GM20431 (cell line): ENCODE measurements around the gene GABPA.
"Not testable (repeated sequence)": the region's sequence is repeated elsewhere in the genome, so short reads cannot be mapped to it uniquely, and the experiment has no call there.

Source experiments
- in situ Hi-C: fragments of 300-500 bp; cut with MseI, MboI; formaldehyde crosslinking; loops from one replicate; pipeline ENCODE4 v1.15.0; 2020; ENCODE audit warnings: low sequenced_read_pairs; ENCODE audit not compliant: unreplicated experiment

The GABPA gene

GRCh38 chr21:25735646-25736597 lies 1.1 kb downstream of the GABPA start:
- in situ Hi-C loops = loop anchor here (25.0 kb wide), 1 partner anchor 324 kb away; no protein-coding TSS in a partner anchor

DNA sequence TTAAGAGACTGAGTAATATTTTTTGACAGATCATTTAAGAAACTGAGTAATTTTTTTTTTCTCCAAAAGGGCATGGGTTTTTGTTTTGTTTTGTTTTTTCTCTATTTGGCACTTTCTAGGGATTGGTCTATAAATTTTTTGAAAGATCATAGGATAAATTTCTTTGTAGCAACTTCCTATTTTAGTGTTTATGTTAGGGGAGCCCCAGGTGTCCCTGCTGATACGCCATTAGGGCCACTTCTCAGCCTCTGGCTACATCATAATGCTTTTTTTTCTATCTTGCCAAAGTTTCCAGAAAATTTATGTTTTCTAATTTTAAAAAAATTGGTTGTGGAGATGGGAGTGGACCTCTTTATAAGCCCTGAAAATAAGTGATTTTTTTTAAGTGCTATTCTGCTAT lies 2.6 kb downstream of the GABPA start:
- in situ Hi-C loops = loop anchor here (25.0 kb wide), 1 partner anchor 325 kb away; no protein-coding TSS in a partner anchor

- in situ Hi-C loops = loop anchor here (25.0 kb wide), 1 partner anchor 331 kb away; no protein-coding TSS in a partner anchor
These were observed 8.1 kb downstream of the GABPA start for GRCh38 chr21:25742900-25743299.

DNA sequence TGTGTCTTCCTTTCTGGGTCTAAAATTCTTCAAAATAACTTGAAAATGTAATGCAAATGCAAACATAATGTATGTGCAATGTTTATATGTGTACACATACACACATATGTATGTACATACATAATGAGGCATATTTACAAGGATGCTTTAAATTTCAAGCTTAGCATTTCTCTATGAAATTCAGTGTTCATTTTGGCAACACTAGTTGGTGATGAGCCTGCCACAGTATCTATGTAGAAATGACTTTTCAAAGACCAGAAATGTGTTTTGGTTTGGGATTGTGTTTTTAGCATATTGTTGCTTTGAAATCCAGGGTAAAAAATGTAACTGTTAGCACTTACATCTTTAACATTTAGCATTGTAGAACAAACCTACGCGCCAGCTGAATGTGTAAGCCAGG lies 10.1 kb downstream of the GABPA start:
- in situ Hi-C loops = loop anchor here (25.0 kb wide), 1 partner anchor 333 kb away; no protein-coding TSS in a partner anchor

DNA sequence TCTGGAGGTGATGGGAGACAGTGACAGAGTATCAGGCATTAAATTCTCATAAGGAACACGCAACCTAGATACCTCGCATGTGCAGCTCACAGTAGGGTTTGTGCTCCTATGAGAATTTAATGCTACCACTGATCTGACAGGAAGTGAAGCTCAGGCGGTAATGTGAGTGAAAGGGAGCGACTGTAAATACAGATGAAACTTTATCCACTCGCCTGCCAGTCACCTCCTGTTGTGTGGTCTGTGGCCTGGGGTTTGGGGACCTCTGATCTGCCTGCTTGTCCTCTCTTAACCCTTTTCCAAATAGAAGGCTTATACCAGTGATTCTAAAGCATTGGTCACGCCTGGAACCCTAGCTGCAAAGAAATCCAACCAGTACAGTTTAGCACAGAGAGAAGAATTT lies 15.3 kb downstream of the GABPA start:
- in situ Hi-C loops = no loop called here

- in situ Hi-C loops = no loop called here
These were observed 17.6 kb downstream of the GABPA start for GRCh38 chr21:25752416-25752815.

DNA sequence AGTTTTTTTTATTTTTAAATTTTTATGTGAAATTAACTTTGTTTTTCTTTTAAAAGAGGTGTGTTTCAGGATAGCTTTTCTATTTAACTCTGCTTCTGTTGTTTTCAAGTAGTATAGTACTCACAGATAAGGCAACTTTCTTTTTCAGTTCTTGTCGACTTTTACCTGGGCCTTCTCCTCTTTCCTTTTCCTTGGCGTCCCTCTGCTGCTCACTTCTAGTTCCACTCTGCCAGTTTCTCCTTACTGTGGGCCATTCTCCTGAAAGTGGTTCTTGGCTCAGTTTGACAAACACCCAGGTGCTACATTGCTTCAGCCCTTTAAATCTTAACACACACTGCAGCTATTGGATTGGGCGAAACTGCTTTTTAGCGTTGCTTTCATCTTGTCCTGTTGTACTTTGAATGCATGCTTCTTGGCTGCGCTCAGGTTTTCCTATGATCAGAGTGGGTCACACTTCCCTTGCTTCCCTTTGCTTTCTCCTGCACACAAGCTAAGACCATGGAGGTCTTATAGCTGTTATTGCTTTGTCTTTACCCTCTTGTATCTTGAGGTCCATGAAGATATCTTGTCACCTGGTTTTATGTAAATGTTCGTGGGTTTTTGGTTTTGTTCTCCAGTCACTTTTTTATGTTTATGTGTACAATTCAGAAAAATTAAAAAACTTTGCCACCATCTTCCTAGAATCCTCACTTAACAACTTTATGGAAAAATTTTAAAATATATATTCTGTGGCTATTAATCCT lies 21.6 kb downstream of the GABPA start:
- in situ Hi-C loops = no loop called here

DNA sequence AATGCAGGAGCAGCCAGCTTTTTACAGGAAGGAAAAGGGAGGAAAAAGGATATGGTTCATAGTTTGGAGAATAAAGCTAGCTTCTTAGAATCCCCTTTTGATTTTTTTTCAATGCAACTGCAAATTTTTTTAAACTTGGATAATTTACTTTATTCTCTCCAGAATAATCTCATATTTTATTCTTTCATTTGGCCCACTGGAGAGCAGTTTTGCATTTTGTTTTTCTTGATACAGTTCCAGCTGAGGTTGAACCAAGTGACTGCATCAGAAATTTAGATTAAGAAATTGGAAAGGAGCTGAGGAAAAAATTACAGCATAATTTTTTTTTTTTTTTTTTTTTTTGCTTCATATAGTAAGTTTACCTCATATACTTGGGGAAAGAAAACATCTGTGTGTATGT lies 22.8 kb downstream of the GABPA start:
- in situ Hi-C loops = no loop called here

- in situ Hi-C loops = no loop called here
These were observed 24.8 kb downstream of the GABPA start for GRCh38 chr21:25759573-25759972.

DNA sequence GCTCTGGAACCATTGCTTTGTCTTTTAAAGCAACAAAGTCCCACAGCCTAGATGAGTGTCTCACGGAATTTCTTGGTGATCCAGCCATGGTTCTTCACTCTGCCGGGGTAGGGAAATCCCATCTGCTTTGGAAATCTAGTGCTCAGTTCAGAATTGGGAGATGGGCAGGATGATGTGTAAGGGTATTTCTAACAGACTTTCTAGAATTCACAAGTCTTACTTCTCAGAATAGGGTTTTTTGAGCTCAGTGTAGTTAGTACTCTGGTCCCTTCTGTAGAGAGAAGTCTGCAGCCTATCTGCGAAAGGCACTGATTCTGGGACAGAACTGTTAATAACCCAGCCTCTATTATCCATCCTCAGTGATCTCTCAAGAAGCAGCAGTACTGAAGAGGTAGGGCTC lies 25.3 kb downstream of the GABPA start:
- in situ Hi-C loops = no loop called here

DNA sequence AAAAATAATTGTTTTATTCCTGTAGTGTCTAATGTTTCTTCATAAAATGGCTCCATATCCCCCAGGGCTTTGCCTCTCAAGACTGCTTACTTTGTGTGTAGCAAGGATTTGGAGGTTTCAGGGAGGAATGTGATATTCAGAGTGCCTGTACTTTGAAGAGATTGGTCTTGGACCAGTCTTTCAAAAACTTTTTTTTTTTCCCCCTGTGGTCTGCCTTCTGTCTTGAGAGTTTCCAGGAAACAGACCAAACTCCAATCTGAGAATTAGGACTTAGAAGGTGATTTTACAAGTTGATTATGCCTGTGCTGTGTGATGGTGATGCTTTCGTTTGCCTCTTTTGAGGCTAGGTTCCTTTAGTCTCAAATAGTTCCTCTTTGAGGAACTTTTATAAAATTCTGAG lies 25.9 kb downstream of the GABPA start:
- in situ Hi-C loops = no loop called here

DNA sequence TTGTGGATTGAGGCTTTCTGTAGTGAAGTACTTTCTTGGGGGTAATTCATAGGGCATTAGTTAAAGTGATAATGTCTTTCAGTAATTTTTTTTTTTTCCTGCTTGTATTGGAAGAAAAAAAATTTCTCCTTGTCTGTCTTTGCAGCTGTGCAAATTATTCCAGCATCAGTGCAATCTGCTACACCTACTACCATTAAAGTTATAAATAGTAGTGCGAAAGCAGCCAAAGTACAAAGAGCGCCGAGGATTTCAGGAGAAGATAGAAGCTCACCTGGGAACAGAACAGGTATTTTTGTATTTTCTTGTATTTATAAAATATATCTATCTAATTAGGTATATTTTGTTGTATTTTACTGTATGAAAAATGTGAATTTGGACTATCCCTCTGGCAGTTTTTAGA lies 29.3 kb downstream of the GABPA start:
- in situ Hi-C loops = no loop called here

DNA sequence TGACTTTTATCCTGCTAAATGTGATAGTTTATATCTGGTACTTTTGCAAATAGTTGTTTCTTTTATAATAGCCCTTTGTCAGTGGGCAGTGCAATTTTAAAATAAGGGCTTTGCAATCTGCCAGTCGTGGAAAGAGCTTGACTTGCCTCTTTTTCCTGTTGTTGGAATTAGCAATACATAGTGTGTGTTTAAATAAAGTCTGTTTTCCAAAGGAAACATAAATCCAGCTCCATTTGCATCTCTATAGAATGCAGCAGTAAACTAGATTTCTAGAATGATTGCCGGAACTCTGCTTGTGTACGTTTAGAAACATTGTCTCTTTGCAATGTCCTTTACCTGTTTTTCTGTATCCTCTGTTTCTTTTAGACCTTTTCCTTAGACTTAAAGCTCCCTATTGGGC lies 33.1 kb downstream of the GABPA start:
- in situ Hi-C loops = no loop called here

GRCh38 chr21:25772686-25773085 lies 37.9 kb downstream of the GABPA start:
- in situ Hi-C loops = no loop called here

DNA sequence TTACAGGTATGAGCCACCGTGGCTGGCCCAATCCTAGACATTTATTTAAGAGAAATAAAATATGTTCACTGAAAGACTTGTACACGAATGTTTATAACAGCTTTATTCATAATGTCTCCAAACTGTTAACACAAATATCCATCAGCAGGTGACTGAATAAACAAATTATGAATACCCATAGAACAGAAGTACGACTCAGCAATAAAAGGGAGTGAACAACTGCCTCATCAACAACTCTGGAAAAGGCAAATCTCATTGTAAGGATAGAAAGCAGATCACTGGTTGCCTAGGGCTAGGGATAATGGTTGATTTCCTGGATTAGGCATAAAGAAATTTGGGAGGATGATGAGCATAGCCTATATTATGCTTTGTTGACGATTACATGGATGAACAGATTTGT lies 41.7 kb downstream of the GABPA start:
- in situ Hi-C loops = no loop called here

DNA sequence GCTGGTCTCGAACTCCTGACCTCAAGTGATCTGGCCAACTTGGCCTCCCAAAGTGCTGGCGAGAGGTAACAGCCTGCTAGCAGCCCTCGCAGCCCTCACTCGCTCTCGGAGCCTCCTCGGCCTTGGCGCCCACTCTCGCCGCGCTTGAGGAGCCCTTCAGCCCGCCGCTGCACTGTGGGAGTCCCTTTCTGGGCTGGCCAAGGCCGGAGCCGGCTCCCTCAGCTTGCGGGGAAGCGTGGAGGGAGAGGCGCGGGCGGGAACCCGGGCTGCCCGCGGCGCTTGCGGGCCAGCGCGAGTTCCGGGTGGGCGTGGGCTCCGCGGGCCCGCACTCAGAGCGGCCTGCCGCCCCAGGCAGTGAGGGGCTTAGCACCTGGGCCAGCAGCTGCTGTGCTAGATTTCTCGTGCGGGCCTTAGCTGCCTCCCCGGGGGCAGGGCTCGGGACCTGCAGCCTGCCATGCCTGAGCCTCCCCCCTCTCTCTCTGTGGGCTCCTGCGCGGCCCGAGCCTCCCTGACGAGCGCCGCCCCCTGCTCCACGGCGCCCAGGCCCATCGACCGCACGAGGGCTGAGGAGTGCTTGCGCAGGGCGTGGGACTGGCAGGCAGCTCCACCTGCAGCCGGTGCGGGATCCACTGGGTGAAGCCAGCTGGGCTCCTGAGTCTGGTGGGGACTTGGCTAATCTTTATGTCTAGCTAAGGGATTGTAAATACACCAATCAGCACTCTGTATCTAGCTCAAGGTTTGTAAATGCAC lies 43.5 kb downstream of the GABPA start:
- in situ Hi-C loops = not testable (repeated sequence)

- in situ Hi-C loops = no loop called here
These were observed 53.9 kb downstream of the GABPA start for GRCh38 chr21:25788677-25789076.

- in situ Hi-C loops = no loop called here
These were observed 55.5 kb downstream of the GABPA start for GRCh38 chr21:25790122-25790877.

DNA sequence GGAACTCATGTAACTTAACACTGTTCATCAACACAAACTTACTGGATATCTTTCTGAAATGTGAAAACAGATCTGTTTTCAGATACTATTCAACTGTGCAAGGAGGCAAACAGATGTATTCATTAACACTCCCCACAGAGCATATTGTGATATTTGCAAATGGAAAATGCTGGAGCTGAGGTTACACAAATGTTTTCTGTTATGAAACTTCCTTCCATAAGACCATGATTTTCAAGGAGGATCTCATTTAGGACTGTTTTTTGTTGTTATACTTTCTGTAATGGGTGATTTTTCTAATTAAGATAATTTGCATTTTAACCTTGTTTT lies 56.1 kb downstream of the GABPA start:
- in situ Hi-C loops = no loop called here

GRCh38 chr21:25791319-25791718 lies 56.5 kb downstream of the GABPA start:
- in situ Hi-C loops = no loop called here
